ENCODE data around the gene CLCN6. TPM values are rescaled to one million over a fixed set of nuclear protein-coding genes. Genes with fewer than 3 reads are reported as not detected.

The CLCN6 gene
- total and polyA plus RNA-seq, 2 of the 13 experiments (the other 11 are each of a cell fraction or from before 2014, with no cell fraction given), result 14.9 to 19.3 TPM

- no peak; the same call in 1 of the 2 replicates for TF ChIP-seq ZNF615 (CRISPR knock-in tag; IDR thresholded peaks at IDR 0.05; ENCODE audit: borderline replicate concordance)
- no peak for TF ChIP-seq ZNF460 (CRISPR knock-in tag; IDR thresholded peaks at IDR 0.05; ENCODE audit: borderline replicate concordance)
- TF ChIP-seq ZNF136 (CRISPR knock-in tag; IDR thresholded peaks at IDR 0.05; ENCODE audit: low read depth), result no peak
- peak; percentile 82; the same call in 1 of the 2 replicates for TF ChIP-seq ZNF792 (CRISPR knock-in tag; IDR thresholded peaks at IDR 0.05)
- peak; percentile 88 for TF ChIP-seq POLR2G (IDR thresholded peaks at IDR 0.05; ENCODE audit: low read depth, low read length)
- peak; percentile 77; the same call in 1 of the 2 replicates for TF ChIP-seq ZSCAN25 (CRISPR knock-in tag; IDR thresholded peaks at IDR 0.05)
- TF ChIP-seq ZFY (CRISPR knock-in tag; IDR thresholded peaks at IDR 0.05), result peak; percentile 73
- peak; percentile 71 for TF ChIP-seq ERF (CRISPR knock-in tag; IDR thresholded peaks at IDR 0.05)
- no peak for TF ChIP-seq ZNF513 (CRISPR knock-in tag; conservative IDR thresholded peaks at IDR 0.05)
- TF ChIP-seq KAT8 (CRISPR knock-in tag; IDR thresholded peaks at IDR 0.05), result peak; percentile 79
- peak; percentile 32; the same call in 1 of the 2 replicates for TF ChIP-seq ZNF292 (CRISPR knock-in tag; IDR thresholded peaks at IDR 0.05; ENCODE audit: borderline replicate concordance, low read depth)
- TF ChIP-seq HOXA7 (CRISPR knock-in tag; IDR thresholded peaks at IDR 0.05), result no peak
- TF ChIP-seq NFRKB (IDR thresholded peaks at IDR 0.05), result no peak
- TF ChIP-seq, protein P1, sequence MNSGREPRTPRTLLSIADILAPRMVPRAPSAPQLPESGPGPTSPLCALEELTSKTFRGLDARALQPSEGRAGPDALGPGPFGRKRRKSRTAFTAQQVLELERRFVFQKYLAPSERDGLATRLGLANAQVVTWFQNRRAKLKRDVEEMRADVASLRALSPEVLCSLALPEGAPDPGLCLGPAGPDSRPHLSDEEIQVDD (CRISPR knock-in tag; IDR thresholded peaks at IDR 0.05; ENCODE audit: borderline replicate concordance), result peak; percentile 24; the same call in 1 of the 2 replicates
- no peak for TF ChIP-seq KIAA2018 (CRISPR knock-in tag; IDR thresholded peaks at IDR 0.05; ENCODE audit: borderline replicate concordance)
- peak; percentile 82; the same call in 1 of the 2 replicates for TF ChIP-seq ZNF572 (CRISPR knock-in tag; IDR thresholded peaks at IDR 0.05)
- TF ChIP-seq BRF2 (CRISPR knock-in tag; IDR thresholded peaks at IDR 0.05), result peak; percentile 54; the same call in 1 of the 2 replicates
- peak; percentile 68; the same call in 1 of the 2 replicates for TF ChIP-seq MEIS1 (CRISPR knock-in tag; IDR thresholded peaks at IDR 0.05; ENCODE audit: borderline replicate concordance)
Observed at GRCh38 chr1:11805422-11806306, at the start of gene CLCN6, which contains the start of gene MTHFR (continued).

Measured in HepG2 (cell line).